HG02870 (cell line): ENCODE measurements around the gene FBXO30.

ENCODE experiments used
- ATAC-seq: cut with Tn5 transposase; IDR thresholded peaks from one replicate; pipeline ENCODE4 v1.9.1; 2021; ENCODE audit warnings: mild to moderate bottlenecking, moderate library complexity; ENCODE audit not compliant: unreplicated experiment

FBXO30 gene

GRCh38 chr6:145818796-145819195 is 4.2 kb upstream of the FBXO30 start:
- ATAC-seq, result no peak

DNA sequence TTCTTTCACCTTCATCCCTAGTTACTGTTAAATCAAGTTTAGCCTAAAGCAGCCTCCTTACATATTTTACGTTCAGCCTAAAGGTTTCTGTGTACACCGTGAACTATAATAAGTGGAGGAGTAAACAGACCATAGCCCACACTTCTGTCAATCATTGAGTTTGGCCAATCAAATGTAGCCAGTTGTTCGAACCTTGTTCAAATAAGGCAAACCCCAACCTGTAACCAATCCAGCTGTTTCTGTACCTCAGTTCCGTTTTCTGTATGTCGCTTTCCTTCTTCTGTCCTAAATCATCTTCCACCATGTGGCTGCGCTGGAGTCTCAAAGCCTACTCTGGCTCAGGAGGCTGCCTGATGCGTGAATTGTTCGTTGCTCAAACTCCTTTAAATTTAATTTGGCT is 1.8 kb upstream of the FBXO30 start:
- ATAC-seq, result no peak

DNA sequence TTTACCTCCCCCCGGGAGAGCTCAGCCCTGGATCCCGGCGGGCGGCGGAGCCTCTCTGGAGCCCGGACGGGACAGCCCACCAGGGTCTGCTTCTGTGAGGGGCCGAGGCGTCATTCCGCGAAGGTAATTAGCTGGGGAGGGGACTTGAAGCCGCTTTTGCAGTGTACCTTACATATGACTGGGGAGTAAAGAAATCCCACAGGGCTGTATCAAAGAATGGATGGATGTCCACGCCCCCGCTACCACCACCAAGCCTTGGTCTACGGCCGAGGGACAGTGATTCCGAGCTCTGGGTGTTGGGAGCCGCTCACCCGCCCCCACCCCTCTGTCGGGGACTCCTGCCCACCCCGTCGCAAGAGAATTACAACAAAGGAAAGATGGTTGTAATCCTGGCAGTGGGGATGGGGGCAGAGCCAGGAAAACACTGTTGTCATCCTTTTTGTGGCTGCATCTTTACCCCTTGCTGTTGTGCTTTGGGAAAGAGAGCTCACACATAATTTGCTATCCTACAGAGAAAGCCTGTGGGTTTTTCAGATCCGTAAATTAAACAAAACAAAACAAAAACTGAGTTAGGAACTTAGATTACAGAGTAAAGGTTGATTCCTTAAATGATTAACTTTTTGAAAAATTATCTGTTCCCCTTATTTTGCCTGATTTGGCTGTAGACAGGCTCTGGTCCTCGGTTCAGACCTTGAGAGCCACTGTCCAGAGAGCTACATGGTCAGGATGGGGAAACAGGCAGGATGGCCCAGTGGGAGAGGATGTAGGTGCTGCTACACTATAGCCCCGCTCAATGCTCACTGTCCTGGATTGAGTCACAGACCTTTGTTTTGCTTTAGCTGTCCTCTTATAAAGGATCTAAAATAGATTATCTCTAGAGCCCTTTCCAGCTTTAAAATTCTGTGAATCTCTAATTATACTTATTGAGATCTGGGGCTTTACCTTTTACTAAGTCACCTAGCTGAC is 997 bp upstream of the FBXO30 start:
- ATAC-seq, result peak; percentile 14

- ATAC-seq, result peak; percentile 12
Measured at GRCh38 chr6:145814035-145814500, 527 bp downstream of the FBXO30 start.

DNA sequence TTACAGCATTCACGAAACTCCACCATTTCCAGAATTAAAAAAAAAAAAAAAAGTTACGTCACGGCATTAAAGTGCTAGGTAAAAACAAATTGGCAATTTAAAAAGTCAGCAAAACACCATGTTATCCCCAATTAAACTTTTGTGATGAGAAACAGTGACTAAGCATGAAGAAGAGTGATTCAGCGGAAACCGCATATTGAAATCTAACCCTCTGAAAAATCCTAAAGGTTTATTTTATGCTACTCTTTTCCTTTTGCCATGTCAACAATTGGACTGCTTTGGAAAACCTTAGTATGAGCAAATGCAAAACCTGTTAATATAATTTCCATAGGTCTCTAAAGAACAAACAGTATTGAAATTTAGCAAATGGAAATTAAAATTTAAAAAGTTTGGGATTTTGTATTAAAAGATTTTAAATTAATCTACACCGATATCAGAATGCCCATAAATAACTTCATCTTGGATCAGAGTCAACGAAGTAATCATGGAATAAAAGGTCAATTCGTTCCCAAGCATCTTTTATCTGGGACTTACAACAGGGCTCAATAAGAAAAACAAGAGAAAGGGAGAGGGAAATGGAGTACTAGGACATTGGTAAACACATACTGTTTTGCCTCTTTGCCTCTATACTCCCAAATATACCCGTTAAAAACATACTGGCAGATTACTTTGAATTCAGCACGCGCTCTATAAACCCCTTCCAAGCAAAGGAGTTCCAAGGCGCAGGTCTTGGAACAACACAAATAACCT is 1.1 kb downstream of the FBXO30 start:
- no peak for ATAC-seq

GRCh38 chr6:145811741-145812140 is 2.9 kb downstream of the FBXO30 start:
- no peak for ATAC-seq

GRCh38 chr6:145809785-145810184 is 4.8 kb downstream of the FBXO30 start:
- no peak for ATAC-seq

- peak; percentile 84 for ATAC-seq
Measured at GRCh38 chr6:145809211-145809610, 5.4 kb downstream of the FBXO30 start.

DNA sequence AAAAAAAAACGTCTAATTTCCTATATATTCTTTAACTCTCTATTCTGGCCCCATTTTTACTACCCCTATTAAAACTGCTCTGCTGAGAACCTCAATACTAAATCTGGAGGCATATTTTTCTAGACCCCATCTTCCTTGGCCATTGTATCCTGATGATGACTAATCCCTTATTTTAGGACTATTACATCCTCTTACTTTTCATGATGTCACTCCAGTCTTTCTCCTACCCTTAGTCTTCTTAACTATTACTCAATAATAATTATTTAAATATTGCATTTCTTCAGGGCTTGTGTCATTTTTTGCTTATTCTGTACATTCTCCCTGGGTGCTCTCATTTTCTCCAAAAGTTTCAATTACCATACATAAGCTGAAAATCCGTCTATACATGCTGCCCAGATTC is 6.4 kb downstream of the FBXO30 start:
- ATAC-seq, result no peak

DNA sequence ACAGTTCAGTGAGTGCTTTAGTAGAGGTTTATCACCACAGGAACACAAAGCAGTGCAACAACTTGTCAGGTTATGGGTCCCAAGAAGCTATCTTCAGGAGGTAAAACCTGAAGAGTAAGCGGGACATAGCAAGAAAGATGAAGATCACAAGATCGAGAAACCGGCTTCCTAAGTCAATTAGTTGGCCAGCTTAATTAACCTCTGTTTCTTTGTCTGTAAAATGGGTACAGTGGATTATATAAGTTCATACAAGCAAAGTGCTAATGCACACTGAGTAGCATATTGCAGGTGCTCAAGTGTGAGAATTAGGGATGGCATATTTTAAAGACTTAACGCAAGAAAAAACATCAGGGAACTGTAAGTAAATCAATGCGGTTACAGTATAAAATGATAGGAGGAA is 12.5 kb downstream of the FBXO30 start:
- no peak for ATAC-seq

DNA sequence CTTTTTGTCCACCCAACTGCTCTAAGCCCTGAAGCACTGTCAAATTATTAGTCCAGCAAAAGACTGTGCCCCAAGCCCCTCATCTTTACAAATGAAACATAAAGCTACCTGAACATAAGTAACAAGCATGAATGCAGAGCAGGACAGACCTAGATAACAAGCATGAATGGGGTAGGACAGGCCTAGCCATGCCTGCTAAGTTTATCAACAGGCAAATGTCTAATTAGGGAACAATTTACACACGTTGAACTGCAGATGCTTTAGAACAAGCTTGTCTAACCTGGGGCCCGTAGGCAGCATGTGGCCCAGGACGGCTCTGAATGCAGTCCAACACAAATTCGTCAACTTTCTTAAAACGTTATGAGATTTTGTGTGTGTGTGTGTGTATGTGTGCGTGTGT is 13.6 kb downstream of the FBXO30 start:
- no peak for ATAC-seq

- no peak for ATAC-seq
Measured at GRCh38 chr6:145798530-145798929, 16.1 kb downstream of the FBXO30 start.

DNA sequence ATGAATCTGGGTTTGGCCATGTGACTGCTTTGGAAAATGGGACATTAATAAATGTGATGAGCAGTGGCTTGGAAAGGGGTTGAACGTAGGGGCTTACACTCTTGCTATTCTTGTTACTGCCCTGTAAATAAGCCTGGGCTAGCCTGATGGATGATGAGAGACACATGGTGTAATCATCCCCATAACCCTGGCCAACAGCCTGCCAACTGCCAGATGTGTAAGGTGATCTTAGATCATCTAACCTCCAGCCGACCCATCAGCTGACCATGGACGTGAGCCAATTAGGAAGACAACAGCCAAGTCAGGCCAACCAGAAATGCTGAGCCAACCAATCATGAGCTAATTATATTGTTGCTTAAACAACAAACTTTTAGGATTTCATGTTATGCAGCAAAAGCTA is 25.2 kb downstream of the FBXO30 start:
- ATAC-seq, result no peak

GRCh38 chr6:145787688-145788087 is 26.9 kb downstream of the FBXO30 start:
- no peak for ATAC-seq

DNA sequence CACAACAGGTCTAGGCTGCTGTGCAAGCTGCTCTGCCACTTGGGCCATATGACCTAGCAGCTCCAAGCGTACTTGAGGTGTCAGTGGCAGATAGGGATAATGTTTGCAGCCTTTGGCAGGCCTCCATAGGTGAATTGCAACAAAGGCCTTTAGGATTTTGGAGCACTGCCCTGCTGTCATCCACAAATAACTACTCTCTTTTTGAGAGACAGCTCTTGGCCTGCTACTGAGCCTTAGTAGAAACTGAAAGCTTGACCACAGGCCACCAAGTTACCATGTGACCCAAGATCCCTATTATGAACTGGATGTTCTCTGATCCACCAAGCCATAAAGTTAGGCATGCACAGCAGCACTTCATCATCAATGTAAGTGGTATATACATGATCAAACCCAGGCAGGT is 29.9 kb downstream of the FBXO30 start:
- ATAC-seq, result peak; percentile 79

GRCh38 chr6:145783796-145784195 is 30.8 kb downstream of the FBXO30 start:
- no peak for ATAC-seq

GRCh38 chr6:145772846-145773245 is 41.7 kb downstream of the FBXO30 start:
- ATAC-seq, result no peak

DNA sequence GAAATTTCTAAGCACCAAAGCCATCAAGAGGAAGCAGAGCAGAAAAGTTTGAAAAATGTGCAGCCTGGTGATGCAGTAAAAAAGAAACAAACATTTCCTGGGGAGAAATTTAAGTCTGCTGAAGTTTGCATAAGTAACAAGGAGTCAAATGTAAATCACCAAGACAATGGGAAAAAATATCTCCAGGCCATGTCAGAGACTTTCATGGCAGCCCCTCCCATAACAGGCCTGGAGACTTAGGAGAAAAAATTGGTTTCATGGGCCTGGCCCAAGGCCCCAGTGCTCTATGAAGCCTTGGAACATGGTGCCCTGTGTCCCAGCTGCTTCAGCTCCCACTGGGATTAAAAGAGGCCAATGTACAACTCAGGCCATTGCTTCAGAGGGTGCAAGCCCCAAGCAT is 49.1 kb downstream of the FBXO30 start:
- ATAC-seq, result no peak

DNA sequence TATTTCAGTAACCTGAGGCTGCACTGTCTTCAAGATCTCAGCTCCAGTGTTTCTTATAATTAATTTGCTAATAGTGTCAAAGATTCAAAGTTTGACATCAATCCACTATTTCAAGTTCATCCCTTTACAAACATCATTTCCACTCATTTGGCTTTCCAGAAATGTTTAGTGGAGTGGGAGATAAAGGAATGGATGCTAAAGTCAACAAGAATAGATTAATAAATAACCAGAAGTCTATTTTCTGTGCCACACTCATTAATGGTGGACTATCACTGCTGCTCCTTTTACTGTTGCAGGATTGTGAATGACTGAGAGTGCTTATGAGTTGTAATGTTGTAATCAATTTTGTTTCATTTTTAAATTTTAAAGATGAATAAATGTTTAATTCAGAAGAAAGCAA is 50.9 kb downstream of the FBXO30 start:
- no peak for ATAC-seq

DNA sequence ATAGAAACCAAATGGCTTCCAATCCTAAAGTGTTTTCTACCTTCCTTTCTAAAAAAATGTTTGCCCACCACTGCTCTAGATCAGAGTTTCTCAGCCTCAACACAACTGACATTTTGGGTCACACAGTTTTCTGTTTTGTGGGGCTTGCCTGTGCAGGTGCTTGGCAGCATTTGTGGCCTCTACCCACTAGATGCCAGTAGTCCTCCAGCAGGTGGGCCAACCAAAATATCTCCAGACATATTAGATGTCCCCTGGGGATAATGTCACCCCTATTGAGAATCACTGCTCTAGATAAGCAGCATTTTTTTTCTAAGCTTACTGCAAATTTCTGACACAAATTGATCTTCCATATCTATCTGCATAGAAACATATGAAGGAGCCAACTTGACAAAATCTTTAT is 53.0 kb downstream of the FBXO30 start:
- ATAC-seq, result peak; percentile 64

DNA sequence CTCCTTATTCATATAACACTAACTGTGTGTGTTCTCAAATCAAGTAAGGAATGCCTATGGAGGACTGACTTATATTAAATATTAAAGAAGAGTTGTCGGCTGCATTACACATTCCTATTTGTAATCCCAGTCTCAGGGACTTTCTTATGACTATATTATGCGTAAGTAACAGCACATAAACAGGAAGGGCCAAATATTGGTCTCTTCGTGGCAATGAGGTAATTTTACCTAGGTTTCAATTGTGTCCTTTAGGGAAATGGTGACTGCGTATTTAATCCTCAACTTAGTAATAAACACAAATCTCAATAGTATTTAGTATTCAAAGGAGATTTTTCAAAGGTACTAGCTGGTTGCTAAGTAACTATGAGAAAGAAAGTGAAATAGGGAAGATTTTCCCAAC is 56.5 kb downstream of the FBXO30 start:
- no peak for ATAC-seq

GRCh38 chr6:145756170-145756662 is 58.4 kb downstream of the FBXO30 start:
- ATAC-seq, result no peak
